Activated CD4-positive, alpha-beta T cell treated with anti-CD3 and anti-CD28 coated beads for 24 hours (primary cell): ENCODE results near the gene UROC1.

ENCODE experiments used
- DNase-seq, 2 donors: peaks; one replicate each; pipeline ENCODE4 v3.0.0-alpha.2; 2020; ENCODE audit warnings: low read depth in 2 of 2

The UROC1 gene

DNA sequence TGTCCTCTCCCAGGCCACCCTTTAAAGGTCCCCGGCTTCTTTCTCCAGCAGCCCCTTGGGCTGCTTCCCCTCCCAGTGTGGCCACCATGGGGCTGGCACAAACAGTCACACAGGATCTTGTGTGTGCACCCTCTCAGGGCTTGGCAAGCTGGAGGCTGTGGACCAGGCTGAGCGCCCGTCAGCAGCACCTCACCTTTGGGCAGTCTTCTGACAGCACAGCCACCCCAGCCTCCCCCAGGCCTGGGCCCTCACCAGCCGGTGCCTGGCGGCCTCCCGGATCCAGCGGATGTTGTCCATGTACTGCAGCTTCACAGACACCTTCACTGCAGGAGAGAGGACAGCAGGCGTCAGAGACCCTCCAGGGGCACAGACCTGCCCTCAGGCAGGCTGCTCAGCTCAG, 21.8 kb downstream of the UROC1 start:
- DNase-seq: no peak

DNA sequence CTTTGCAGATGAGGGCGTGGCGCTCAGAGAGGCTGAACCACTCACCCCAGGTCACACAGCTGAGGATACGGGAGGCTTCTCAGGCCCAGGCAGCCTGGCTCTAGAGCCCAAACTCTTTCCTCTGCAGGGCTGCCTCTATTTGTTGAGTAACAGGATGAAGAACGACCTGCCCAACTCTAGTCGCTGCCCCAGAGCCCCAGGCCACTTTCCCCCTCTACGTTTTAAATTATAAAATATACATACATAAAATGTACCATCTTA, 22.7 kb downstream of the UROC1 start:
- DNase-seq: no peak

GRCh38 chr3:126494204-126494969, 23.2 kb downstream of the UROC1 start:
- DNase-seq: no peak

- DNase-seq: no peak
These were observed 23.8 kb downstream of the UROC1 start for GRCh38 chr3:126493739-126494138.

- DNase-seq: no peak
These were observed 24.5 kb downstream of the UROC1 start for GRCh38 chr3:126493051-126493450.

DNA sequence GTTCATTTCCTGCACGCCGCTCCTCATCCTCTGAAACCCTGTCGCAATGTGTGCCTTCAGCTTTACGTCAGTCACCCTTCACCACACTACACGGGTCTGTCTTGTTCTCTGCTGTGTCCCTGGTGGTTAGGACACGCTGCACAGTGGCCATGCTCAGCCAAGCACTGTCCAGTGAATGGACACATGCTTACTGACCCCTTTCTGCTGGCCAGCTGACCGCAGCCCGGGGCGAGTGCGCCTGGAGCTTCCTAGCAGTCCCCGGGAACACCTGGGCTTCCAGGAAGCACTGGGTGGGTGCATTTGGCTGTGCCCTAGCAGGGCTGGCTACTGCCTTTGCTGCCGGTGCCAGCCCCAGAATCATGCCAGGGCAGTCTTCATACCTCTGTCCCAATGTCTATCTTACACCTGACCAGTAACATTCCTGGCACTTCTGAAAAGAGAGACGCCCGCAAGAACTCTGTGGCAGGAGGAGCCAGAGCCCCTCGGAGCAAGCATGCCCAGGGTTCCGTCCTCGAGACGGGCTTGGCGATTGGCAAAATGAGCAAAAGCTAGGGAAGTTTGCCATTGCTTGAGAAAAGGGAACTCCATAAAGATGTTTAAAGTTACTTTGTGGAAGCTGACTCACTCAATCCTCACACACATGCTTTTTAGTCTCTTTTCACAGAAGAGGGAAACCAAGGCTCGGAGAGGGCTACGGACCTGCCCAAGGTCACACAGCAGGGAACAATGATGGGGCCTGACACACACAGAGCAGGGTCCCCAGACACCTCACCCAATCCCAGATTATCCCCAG, 26.2 kb downstream of the UROC1 start:
- no peak for DNase-seq

- DNase-seq: no peak
These were observed 27.0 kb downstream of the UROC1 start for GRCh38 chr3:126490619-126491018.

GRCh38 chr3:126488886-126489569, 28.5 kb downstream of the UROC1 start:
- DNase-seq: no peak

GRCh38 chr3:126488185-126488584, 29.4 kb downstream of the UROC1 start:
- no peak for DNase-seq

DNA sequence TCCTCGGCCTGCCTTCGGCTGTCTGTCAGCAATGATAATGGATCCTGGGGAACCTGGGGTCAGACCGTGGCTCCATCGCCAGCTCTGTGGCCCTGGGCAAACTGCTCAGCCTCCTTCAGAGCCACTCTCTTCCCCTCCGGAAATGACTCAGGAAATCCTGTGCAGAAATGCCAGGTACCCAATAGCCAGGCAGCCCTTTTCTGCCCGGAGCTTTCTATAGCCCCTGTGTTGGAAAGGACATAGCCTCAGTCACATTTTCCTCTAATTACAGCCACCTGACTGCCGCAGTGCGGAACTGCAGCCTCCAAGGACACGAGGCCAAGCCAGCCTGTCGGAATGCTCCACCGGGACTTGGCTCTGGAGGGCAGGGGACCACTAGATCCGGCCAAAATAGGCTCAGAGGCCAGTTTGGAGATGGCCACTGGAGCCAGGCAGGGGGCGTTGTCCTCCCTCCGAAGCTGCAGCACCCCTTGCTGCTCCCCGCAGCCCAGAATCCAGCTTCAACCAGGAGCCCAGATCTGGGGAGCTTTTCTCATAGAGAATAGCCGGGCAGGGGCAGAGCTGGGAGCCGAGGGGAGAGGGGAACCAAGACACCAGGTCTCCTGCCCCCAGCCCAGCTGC, 30.3 kb downstream of the UROC1 start:
- DNase-seq: no peak

DNA sequence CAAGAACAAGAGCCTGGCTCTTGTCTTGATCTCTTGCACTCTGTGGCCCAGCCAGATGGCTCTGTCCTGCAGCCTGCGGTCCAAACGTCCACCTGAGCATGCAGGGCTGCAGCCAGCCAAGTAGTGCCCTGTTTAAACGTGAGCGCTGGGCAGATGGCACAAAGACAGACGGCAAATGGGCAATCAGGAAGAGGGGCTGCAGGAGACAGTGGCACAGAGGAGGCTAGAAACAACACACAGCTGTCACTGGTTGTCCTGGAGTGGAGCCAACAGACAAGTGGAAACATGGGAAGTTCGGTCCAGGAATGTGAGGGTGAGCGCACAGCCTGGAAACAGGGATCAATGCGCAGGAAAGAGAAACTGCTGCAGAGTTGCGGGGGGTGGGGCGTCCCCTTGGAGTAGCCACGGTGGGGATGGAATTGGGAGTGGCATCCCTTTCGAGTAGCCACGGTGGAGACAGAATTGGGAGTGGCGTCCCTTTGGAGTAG, 31.2 kb downstream of the UROC1 start:
- no peak for DNase-seq

- no peak for DNase-seq
These were observed 31.6 kb downstream of the UROC1 start for GRCh38 chr3:126485956-126486355.

DNA sequence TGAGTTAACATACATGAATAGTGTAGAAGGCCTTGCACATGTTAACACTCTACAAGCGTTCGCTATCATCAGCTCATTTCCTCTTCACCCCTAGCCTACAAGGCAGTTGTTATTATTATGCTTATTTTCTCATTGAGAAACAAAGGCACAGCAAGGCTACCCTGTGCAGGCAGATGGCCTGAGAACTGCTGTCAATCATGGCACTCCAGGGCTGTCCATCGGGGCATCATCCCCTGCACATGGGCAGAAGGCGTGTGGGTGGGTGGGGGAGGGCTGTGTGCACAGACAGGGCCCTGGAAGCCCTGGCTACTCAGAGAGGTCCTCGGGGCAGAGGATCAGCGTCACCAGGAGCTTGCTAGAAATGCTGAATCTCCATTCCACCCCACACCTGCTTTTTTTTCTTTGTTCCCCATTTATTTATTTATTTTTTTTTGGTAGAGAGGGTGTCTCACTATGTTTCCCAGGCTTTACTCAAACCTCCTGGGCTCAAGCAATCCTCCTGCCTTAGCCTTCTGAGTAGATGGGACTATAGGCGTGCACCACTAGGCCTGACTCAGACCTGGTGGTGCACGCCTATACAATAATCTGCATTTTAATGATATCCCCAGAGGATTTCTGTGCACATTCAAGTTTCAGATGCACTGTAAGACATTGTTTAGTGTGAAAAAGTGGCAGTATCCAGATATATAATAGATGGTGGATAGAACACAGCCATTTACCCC, 32.2 kb downstream of the UROC1 start:
- DNase-seq: no peak

DNA sequence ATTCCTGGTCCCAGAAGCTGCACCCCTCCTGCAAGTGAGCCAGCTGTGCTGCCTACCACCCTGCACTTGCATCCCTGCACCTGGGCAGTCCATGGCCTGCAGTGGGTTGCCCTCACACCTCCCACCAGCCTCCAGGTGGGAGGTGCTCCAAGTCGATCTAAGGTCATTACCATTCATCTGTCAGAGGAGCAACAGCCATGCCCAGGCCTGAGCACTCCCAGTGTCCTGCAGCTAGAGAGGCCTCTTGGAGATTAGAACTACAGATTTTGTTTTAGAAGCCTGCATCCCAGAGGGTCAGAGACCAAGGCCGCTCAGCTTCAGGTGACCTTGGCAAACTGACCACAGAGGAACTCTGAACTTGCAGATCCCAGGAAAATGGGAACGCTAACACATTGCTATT, 32.9 kb downstream of the UROC1 start:
- no peak for DNase-seq

- DNase-seq: no peak
These were observed 33.4 kb downstream of the UROC1 start for GRCh38 chr3:126484148-126484547.

- no peak for DNase-seq
These were observed 34.2 kb downstream of the UROC1 start for GRCh38 chr3:126483321-126483761.

GRCh38 chr3:126482503-126483255, 34.9 kb downstream of the UROC1 start:
- no peak for DNase-seq

DNA sequence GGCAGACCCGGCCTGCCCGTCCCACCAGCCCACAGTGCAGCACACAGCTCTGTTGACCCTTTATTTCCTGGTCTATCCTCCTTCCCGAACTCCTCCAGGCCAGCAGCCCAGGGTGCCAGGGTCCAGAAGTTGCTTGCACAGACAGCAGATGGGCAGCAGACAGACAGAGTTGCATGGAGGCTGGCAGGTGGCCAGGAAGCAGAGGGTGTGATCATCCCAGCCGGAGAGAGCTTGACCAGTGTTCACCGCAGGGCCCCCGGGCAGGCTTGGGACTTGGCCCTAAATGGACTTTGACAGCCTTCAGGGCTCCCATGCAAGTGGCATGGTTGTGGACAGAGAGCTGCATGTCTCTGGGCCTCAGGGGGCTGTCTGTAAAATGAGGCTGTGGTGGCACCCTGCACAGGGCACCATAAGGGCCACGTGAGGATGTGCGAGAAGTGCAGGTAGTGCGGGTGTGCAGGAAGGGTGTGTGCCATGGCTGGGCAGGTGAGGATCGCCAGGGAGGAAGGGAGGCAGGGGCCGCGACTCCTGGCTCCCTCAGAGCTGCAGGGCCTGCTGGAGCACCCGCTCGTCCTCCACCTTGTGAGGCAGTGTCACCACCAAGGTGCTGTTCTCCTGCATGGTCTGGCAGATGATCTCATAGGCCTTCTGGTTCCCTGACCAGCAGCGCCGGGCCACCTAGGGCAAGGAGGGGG, 35.6 kb downstream of the UROC1 start:
- no peak for DNase-seq

DNA sequence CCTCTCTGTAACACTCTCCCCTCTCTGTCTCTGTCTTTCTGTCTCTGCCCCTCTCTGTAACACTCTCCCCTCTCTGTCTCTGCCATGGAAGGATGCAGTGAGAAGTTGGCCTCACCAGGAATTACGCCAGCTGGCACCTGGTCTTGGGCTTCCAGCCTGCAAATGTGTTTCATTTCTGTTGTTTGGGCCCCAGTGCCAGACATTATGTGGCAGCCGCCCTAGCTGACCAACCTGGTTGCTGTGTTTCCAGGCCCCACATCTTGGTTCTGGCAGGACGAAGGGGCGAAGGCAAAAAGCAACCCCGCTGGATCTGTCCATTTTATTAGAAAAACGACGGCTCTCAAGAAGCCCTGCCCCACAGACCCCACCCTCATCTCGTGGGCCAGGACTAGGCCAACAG, 36.7 kb downstream of the UROC1 start:
- DNase-seq: no peak

DNA sequence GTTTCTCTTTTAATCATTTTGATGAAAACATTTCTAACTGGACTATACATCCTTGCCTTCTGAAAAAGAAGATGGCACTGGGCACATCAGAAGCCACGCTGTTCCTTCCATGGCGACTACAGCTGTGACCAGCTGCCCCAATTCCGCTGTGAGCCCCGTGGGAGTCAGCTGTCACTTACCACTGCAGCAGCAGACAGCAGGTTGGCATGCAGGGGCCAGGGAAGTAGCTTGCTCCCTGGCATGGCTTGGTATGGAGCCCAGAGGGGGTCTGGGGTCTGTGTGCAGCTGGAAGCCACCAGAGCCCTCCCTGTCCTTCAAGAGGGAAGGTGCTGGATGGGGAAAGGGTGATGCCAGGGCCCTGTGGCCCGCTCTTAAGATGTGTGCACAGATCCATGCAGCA, 37.4 kb downstream of the UROC1 start:
- DNase-seq: no peak
